Vagina (tissue), 2 donors: ENCODE measurements around the gene HMCN1. TPM values are rescaled to one million over a fixed set of nuclear protein-coding genes. Genes with fewer than 3 reads are reported as not detected.
A peak's percentile ranks its signal among the peaks of the same experiment; 100 is the strongest.

Experiments used
- DNase-seq, 2 donors: peaks; one replicate each; pipeline ENCODE4 v3.0.0-alpha.2; 2017; ENCODE audit errors: extremely low spot score in 2 of 2
- H3K27ac ChIP-seq: fragments of 200-600 bp; sonication (generic); one replicate; pipeline ENCODE4 v1.5.1; 2019
- H3K27me3 ChIP-seq: fragments of 200-600 bp; sonication (generic); one replicate; pipeline ENCODE4 v1.5.1; 2019
- H3K36me3 ChIP-seq, 2 donors: fragments of 200-600 bp; sonication (generic); one replicate each; pipeline ENCODE4 v1.5.1; 2017 to 2019
- H3K4me1 ChIP-seq: fragments of 200-600 bp; sonication (generic); one replicate; pipeline ENCODE4 v1.5.1; 2019
- H3K4me3 ChIP-seq, 2 donors: fragments of 200-600 bp; sonication (generic); 1 replicate in 1 of 2; 2 replicates in 1 of 2; pipeline ENCODE4 v1.5.1; 2016 to 2019
- H3K9me3 ChIP-seq: fragments of 200-600 bp; sonication (generic); one replicate; pipeline ENCODE4 v1.5.1; 2019
- CTCF ChIP-seq, 3 experiments: fragments of 450-650 bp in 2 of 3; fragments of 200-600 bp in 1 of 3; sonication (generic) in 1 of 3; IDR thresholded peaks; one replicate each; pipeline ENCODE4 v1.5.1; 2017 to 2019; ENCODE audit warnings: antibody characterized with exemption in 3 of 3, mild to moderate bottlenecking in 2 of 3, moderate library complexity in 2 of 3
- POLR2A ChIP-seq, 2 donors: fragments of 450-650 bp; IDR thresholded peaks; one replicate each; pipeline ENCODE4 v1.6.1; 2017; ENCODE audit warnings: antibody characterized with exemption in 2 of 2, mild to moderate bottlenecking in 2 of 2, moderate library complexity in 2 of 2
- POLR2AphosphoS5 ChIP-seq, 2 donors: sonication (generic); formaldehyde crosslinking; IDR thresholded peaks; one replicate each; pipeline ENCODE4 v1.9.0; 2017; ENCODE audit warnings: antibody characterized with exemption in 2 of 2, mild to moderate bottlenecking in 2 of 2, low read depth in 1 of 2; ENCODE audit not compliant: insufficient read depth in 1 of 2
- intact Hi-C: fragments of 100-400 bp; cut with DNase I; formaldehyde crosslinking; loops from one replicate; pipeline ENCODE4 v1.15.1; 2023
- total RNA-seq: library from RNA; depleted of rRNA; stranded (reverse); fragments of >200 nt; gene quantifications from one replicate; pipeline ENCODE4 v1.2.3, GENCODE V29; 2016

Gene HMCN1
- total RNA-seq, 1 donor from 2014 or later: 10.6 TPM

GRCh38 chr1:186078245-186078644, 344.1 kb downstream of the HMCN1 start:
- Histone ChIP-seq H3K27ac (no peak overlapping the region), H3K36me3 (no peaks in the 10 kb centered on the region), H3K27me3 (no peaks in the 10 kb centered on the region), H3K4me3 (no peak overlapping the region), H3K4me1 (no peaks in the 10 kb centered on the region), H3K9me3 (no peaks in the 10 kb centered on the region)
- no peak for TF ChIP-seq POLR2A (IDR thresholded peaks at IDR 0.05)
- no peak for TF ChIP-seq CTCF (IDR thresholded peaks at IDR 0.05)
- TF ChIP-seq POLR2AphosphoS5 (IDR thresholded peaks at IDR 0.05; ENCODE audit: insufficient read depth in 1 of 2, low read depth in 1 of 2): no peak
- intact Hi-C loops: no loop called here
- no peak for DNase-seq

- intact Hi-C loops: no loop called here
- H3K27me3 ChIP-seq: no peaks in the 10 kb centered on the region
- no peak for DNase-seq
- H3K4me3 ChIP-seq: no peak overlapping the region
- H3K36me3 ChIP-seq: no peaks in the 10 kb centered on the region
- no peaks in the 10 kb centered on the region for H3K9me3 ChIP-seq
- no peak overlapping the region for H3K27ac ChIP-seq
- TF ChIP-seq CTCF (IDR thresholded peaks at IDR 0.05) (no peak), POLR2AphosphoS5 (IDR thresholded peaks at IDR 0.05; ENCODE audit: insufficient read depth in 1 of 2, low read depth in 1 of 2) (no peak), POLR2A (IDR thresholded peaks at IDR 0.05) (no peak)
- H3K4me1 ChIP-seq: no peaks in the 10 kb centered on the region
These were observed 345.0 kb downstream of the HMCN1 start for GRCh38 chr1:186079084-186079684.

- Histone ChIP-seq H3K27ac (no peak overlapping the region), H3K4me3 (no peak overlapping the region)
These were observed 348.2 kb downstream of the HMCN1 start for GRCh38 chr1:186082235-186082937.

GRCh38 chr1:186086583-186086982, 352.4 kb downstream of the HMCN1 start:
- TF ChIP-seq POLR2A (IDR thresholded peaks at IDR 0.05) (no peak), POLR2AphosphoS5 (IDR thresholded peaks at IDR 0.05; ENCODE audit: insufficient read depth in 1 of 2, low read depth in 1 of 2) (no peak)
- no peak overlapping the region for H3K4me3 ChIP-seq
- no peaks in the 10 kb centered on the region for H3K27me3 ChIP-seq
- H3K27ac ChIP-seq: no peak overlapping the region
- intact Hi-C loops: no loop called here
- H3K9me3 ChIP-seq: no peaks in the 10 kb centered on the region
- DNase-seq: no peak
- H3K36me3 ChIP-seq: peaks cover 0 to 3% of the 10 kb centered on the region in 2 donors
- no peaks in the 10 kb centered on the region for H3K4me1 ChIP-seq

More at GRCh38 chr1:186082235-186082937, 348.2 kb downstream of the HMCN1 start:
- Histone ChIP-seq H3K9me3 (no peaks in the 10 kb centered on the region), H3K27me3 (no peaks in the 10 kb centered on the region), H3K4me1 (no peaks in the 10 kb centered on the region), H3K36me3 (no peaks in the 10 kb centered on the region)
- DNase-seq: no peak
- intact Hi-C loops: no loop called here
- TF ChIP-seq POLR2AphosphoS5 (IDR thresholded peaks at IDR 0.05; ENCODE audit: insufficient read depth in 1 of 2, low read depth in 1 of 2) (peak in 1 of 2 donors; percentile 24), CTCF (IDR thresholded peaks at IDR 0.05) (no peak), POLR2A (IDR thresholded peaks at IDR 0.05) (no peak)

- intact Hi-C loops: no loop called here
- H3K4me3 ChIP-seq: no peak overlapping the region
- no peak for DNase-seq
- no peak overlapping the region for H3K27ac ChIP-seq
- TF ChIP-seq CTCF (IDR thresholded peaks at IDR 0.05) (no peak), POLR2AphosphoS5 (IDR thresholded peaks at IDR 0.05; ENCODE audit: insufficient read depth in 1 of 2, low read depth in 1 of 2) (no peak), POLR2A (IDR thresholded peaks at IDR 0.05) (no peak)
- H3K27me3 ChIP-seq: no peaks in the 10 kb centered on the region
- no peaks in the 10 kb centered on the region for H3K9me3 ChIP-seq
- no peaks in the 10 kb centered on the region for H3K4me1 ChIP-seq
- peaks cover 0 to 3% of the 10 kb centered on the region in 2 donors for H3K36me3 ChIP-seq
These were observed 355.7 kb downstream of the HMCN1 start for GRCh38 chr1:186089940-186090339.
